ENCODE data around the gene ACAP2. TPM values are rescaled to one million over a fixed set of nuclear protein-coding genes. Genes with fewer than 3 reads are reported as not detected.

Gene ACAP2, protein sequence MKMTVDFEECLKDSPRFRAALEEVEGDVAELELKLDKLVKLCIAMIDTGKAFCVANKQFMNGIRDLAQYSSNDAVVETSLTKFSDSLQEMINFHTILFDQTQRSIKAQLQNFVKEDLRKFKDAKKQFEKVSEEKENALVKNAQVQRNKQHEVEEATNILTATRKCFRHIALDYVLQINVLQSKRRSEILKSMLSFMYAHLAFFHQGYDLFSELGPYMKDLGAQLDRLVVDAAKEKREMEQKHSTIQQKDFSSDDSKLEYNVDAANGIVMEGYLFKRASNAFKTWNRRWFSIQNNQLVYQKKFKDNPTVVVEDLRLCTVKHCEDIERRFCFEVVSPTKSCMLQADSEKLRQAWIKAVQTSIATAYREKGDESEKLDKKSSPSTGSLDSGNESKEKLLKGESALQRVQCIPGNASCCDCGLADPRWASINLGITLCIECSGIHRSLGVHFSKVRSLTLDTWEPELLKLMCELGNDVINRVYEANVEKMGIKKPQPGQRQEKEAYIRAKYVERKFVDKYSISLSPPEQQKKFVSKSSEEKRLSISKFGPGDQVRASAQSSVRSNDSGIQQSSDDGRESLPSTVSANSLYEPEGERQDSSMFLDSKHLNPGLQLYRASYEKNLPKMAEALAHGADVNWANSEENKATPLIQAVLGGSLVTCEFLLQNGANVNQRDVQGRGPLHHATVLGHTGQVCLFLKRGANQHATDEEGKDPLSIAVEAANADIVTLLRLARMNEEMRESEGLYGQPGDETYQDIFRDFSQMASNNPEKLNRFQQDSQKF
- polyA plus RNA-seq (2011; rRNA removed) (18.7 and 26.0 TPM in 2 replicates), polyA plus RNA-seq (2017; fragmentation: RNase III; extraction: RNeasy Plus Mini Kit Qiagen cat#74134 plus additional on column Dnase treatment) (7.8 to 7.9 TPM (median 7.9 TPM) in 3 replicates), polyA minus RNA-seq (2011; rRNA and poly(A)+ RNA removed) (23.2 and 23.4 TPM in 2 replicates)
- 3.0 and 3.1 TPM in 2 replicates for polyA plus RNA-seq (2012; cell fraction: cytosol; rRNA removed)
- polyA plus RNA-seq (2012; cell fraction: nucleus; rRNA removed): 2.6 and 3.3 TPM in 2 replicates

DNA sequence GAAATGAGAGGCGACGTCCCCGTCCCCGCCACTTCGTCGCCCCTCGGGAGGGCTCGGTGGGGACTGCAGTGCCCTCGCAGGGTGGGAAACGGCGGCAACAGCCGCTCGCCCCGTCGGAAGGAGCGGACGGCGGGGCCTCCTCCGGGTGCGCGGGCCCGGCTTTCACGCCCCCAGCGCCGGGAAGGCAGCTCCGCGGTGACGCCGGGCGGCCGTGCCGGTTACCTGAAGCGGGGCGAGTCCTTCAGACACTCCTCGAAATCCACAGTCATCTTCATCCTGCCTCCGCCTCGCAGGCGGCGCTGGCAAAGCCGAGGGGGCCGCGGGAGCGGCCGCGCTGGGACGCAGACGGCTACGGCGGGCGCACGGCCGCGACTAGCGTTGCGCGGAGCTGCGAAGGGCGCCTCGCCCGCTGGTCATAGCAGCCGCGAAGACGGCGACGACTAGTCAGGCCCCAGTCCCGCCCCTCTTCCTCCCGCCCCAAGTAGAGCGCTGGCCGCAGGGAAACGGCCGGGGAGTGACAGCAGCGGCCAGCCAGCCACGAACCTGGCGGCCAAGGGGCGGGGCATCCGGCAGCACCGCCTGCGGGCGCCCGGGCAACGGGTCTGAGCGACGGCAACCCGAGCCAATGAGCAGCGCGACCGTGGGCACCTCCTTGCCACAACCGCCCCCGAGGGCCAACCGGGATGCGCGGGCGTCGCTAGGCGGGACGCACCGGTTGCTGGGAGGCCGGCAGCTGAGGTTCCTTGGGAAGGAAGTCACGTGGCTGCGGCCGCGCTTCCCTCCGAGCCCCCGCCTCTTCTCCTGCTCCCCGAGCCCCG is at the start of gene ACAP2:
ACAP2 (minus strand) TSS at position 448 of the 818 bp plus-strand sequence; CDS start at position 275, 173 bp downstream.
- H3K4me1 ChIP-seq: peaks cover 22% of the 10 kb centered on the region
- ATAC-seq (peak; percentile 95 to 96), DNase-seq (ENCODE audit: low read depth in 1 of 2, low spot score in 1 of 2) (peak; percentile 98), FAIRE-seq (no peak)
- H3K4me3 ChIP-seq: peak within 1 kb of the TSS; percentile 99
- H3K4me2 ChIP-seq: peak within 1 kb of the TSS; percentile 94
- H3K9me3 ChIP-seq: no peaks in the 10 kb centered on the region
- peak within 1 kb of the TSS; percentile 91 to 95 for H3K27ac ChIP-seq
- 0% methylated on average over 8 of the region's 106 CpGs for WGBS (ENCODE audit: missing lambda C conversion rate)
- POLR2A ChIA-PET: interaction anchor here (1.2 to 2.2 kb wide), 4 partner anchors 28 to 760 kb away, joined by 3 to 13 read pairs (median 6); partner anchors contain the start of genes PPP1R2 and XXYLT1
- CTCF ChIA-PET: interaction anchor here (1.2 to 3.1 kb wide), 2 partner anchors 171 to 173 kb away, joined by 4 to 15 read pairs; partner anchors contain the start of gene XXYLT1
- TF ChIP-seq RARB (CRISPR knock-in tag; IDR thresholded peaks at IDR 0.05) (no peak), CEBPB (IDR thresholded peaks at IDR 0.05) (no peak), CBX2 (IDR thresholded peaks at IDR 0.05; ENCODE audit: borderline replicate concordance, low read depth) (no peak), HOXB5 (CRISPR knock-in tag; IDR thresholded peaks at IDR 0.05) (no peak), NR3C1 (IDR thresholded peaks at IDR 0.05) (no peak), EP300 (IDR thresholded peaks at IDR 0.05) (no peak), RNF2 (IDR thresholded peaks at IDR 0.05; ENCODE audit: borderline replicate concordance, low read depth) (no peak), HDAC2 (IDR thresholded peaks at IDR 0.05) (no peak), KDM5A (IDR thresholded peaks at IDR 0.05) (no peak), USF2 (IDR thresholded peaks at IDR 0.05) (peak; percentile 90), FOXS1 (CRISPR knock-in tag; IDR thresholded peaks at IDR 0.05) (no peak), GATA3 (IDR thresholded peaks at IDR 0.05; ENCODE audit: borderline replicate concordance) (no peak), MAZ (IDR thresholded peaks at IDR 0.05; ENCODE audit: borderline replicate concordance, low read depth, low read length) (0 out of 2 replicates have a peak, but pooled peaks have one; percentile 10), REST (IDR thresholded peaks at IDR 0.05) (no peak), POLR2A (IDR thresholded peaks at IDR 0.05; ENCODE audit: low read length) (peak; percentile 86), CHD2 (IDR thresholded peaks at IDR 0.05; ENCODE audit: low read length, partially characterized antibody) (no peak), HOXA7 (CRISPR knock-in tag; IDR thresholded peaks at IDR 0.05) (no peak), JUNB (IDR thresholded peaks at IDR 0.05) (no peak), TFCP2L1 (CRISPR knock-in tag; IDR thresholded peaks at IDR 0.05) (no peak), NFE2L2 (conservative IDR thresholded peaks at IDR 0.05; ENCODE audit: low read length) (no peak), MYC (IDR thresholded peaks at IDR 0.05; ENCODE audit: borderline replicate concordance, low read length) (no peak), NPAS2 (CRISPR knock-in tag; IDR thresholded peaks at IDR 0.05; ENCODE audit: borderline replicate concordance) (no peak), RFX5 (IDR thresholded peaks at IDR 0.05) (no peak), FOSB (CRISPR knock-in tag; IDR thresholded peaks at IDR 0.05) (no peak), KDM1A (IDR thresholded peaks at IDR 0.05; ENCODE audit: low read depth) (no peak), RAD21 (conservative IDR thresholded peaks at IDR 0.05 in 1 of 2, IDR thresholded peaks at IDR 0.05 in 1 of 2) (no peak), ZC3H11A (IDR thresholded peaks at IDR 0.05) (no peak), EHMT2 (IDR thresholded peaks at IDR 0.05; ENCODE audit: low read depth) (no peak)
- TF ChIP-seq, protein P1, sequence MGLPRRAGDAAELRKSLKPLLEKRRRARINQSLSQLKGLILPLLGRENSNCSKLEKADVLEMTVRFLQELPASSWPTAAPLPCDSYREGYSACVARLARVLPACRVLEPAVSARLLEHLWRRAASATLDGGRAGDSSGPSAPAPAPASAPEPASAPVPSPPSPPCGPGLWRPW (IDR thresholded peaks at IDR 0.05): no peak
- TF ChIP-seq, protein P2, sequence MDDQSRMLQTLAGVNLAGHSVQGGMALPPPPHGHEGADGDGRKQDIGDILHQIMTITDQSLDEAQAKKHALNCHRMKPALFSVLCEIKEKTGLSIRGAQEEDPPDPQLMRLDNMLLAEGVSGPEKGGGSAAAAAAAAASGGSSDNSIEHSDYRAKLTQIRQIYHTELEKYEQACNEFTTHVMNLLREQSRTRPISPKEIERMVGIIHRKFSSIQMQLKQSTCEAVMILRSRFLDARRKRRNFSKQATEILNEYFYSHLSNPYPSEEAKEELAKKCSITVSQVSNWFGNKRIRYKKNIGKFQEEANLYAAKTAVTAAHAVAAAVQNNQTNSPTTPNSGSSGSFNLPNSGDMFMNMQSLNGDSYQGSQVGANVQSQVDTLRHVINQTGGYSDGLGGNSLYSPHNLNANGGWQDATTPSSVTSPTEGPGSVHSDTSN (IDR thresholded peaks at IDR 0.05): peak; percentile 98
- TF ChIP-seq, protein P3, sequence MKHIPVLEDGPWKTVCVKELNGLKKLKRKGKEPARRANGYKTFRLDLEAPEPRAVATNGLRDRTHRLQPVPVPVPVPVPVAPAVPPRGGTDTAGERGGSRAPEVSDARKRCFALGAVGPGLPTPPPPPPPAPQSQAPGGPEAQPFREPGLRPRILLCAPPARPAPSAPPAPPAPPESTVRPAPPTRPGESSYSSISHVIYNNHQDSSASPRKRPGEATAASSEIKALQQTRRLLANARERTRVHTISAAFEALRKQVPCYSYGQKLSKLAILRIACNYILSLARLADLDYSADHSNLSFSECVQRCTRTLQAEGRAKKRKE (CRISPR knock-in tag; IDR thresholded peaks at IDR 0.05; ENCODE audit: low read depth): no peak

All from A549 (cell line).